ENCODE measurements around the gene RSRC2.

DNA sequence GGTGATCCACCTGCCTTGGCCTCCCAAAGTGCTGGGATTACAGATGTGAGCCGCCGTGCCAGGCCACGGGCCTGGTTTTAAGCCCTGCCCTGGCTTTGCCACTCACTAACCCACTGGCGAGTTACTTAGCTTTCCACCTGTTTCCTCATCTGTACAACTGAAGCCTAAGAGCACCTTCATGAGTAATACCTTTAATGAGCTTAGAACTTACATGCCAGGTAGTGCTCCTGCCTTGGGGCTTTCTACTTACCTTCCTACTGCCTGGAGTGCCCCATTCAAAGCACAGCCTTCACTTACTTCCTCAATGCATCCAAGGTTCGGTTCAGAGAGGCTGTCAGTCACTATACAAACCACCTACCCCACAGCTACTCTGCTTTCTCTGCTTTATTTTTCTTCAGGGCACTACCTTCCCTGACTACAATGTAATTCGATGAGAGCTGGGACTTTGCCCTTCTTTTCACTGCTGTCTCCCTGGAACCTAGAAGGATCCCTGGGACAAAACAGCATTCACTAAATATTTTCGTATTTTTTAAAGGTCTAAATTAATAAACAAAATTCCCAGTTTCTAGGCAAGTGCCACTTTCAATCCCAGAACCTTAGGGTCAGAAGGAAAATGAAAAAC is 39.8 kb downstream of the RSRC2 start:
- TF ChIP-seq POLR2A (IDR thresholded peaks at IDR 0.05; ENCODE audit: low read depth, low read length) (no peak), POLR2AphosphoS5 (IDR thresholded peaks at IDR 0.05; ENCODE audit: low read depth, low read length) (no peak), TAF1 (IDR thresholded peaks at IDR 0.05; ENCODE audit: low read depth, low read length) (no peak)

Data from GM12891 (cell line).